BLaER1 (cell line): ENCODE results near the gene KCNIP4.

Experiments used
- H3K27ac ChIP-seq: shearing (Covaris generic); formaldehyde crosslinking; 2 replicates; pipeline ENCODE4 v1.8.1; 2022
- H3K27me3 ChIP-seq: shearing (Covaris generic); formaldehyde crosslinking; 2 replicates; pipeline ENCODE4 v1.8.1; 2022
- H3K36me3 ChIP-seq: shearing (Covaris generic); formaldehyde crosslinking; 2 replicates; pipeline ENCODE4 v1.8.1; 2022
- H3K4me1 ChIP-seq: shearing (Covaris generic); formaldehyde crosslinking; 2 replicates; pipeline ENCODE4 v1.8.1; 2022
- H3K4me2 ChIP-seq: shearing (Covaris generic); formaldehyde crosslinking; 2 replicates; pipeline ENCODE4 v1.8.1; 2022
- H3K4me3 ChIP-seq: shearing (Covaris generic); formaldehyde crosslinking; 2 replicates; pipeline ENCODE4 v1.8.1; 2022
- H3K9ac ChIP-seq: shearing (Covaris generic); formaldehyde crosslinking; 2 replicates; pipeline ENCODE4 v1.8.1; 2022
- H3K9me3 ChIP-seq: shearing (Covaris generic); formaldehyde crosslinking; 2 replicates; pipeline ENCODE4 v1.8.1; 2022
- H4K20me1 ChIP-seq: shearing (Covaris generic); formaldehyde crosslinking; 2 replicates; pipeline ENCODE4 v1.8.1; 2022
- Cebpa-rat ChIP-seq: shearing (Covaris generic); IDR thresholded peaks from 2 replicates; pipeline ENCODE4 v1.8.1; 2022

KCNIP4 gene

GRCh38 chr4:21517126-21517859, 431.3 kb downstream of the KCNIP4 start:
- Histone ChIP-seq H4K20me1 (no peaks in the 10 kb centered on the region), H3K27ac (no peak overlapping the region), H3K9me3 (no peaks in the 10 kb centered on the region), H3K4me1 (no peaks in the 10 kb centered on the region), H3K36me3 (no peaks in the 10 kb centered on the region), H3K4me2 (no peak overlapping the region), H3K9ac (no peak overlapping the region), H3K4me3 (no peak overlapping the region), H3K27me3 (no peaks in the 10 kb centered on the region)
- no peak for TF ChIP-seq Cebpa-rat

- Histone ChIP-seq H3K27me3 (no peaks in the 10 kb centered on the region), H3K27ac (no peak overlapping the region), H3K4me2 (no peak overlapping the region), H3K4me1 (no peaks in the 10 kb centered on the region), H4K20me1 (no peaks in the 10 kb centered on the region), H3K36me3 (no peaks in the 10 kb centered on the region), H3K9me3 (no peaks in the 10 kb centered on the region), H3K9ac (no peak overlapping the region), H3K4me3 (no peak overlapping the region)
- TF ChIP-seq Cebpa-rat, result no peak
Observed at GRCh38 chr4:21514022-21514694, 434.4 kb downstream of the KCNIP4 start.

GRCh38 chr4:21512353-21512752, 436.2 kb downstream of the KCNIP4 start:
- Histone ChIP-seq H3K36me3 (no peaks in the 10 kb centered on the region), H3K4me1 (no peaks in the 10 kb centered on the region), H3K27ac (no peak overlapping the region), H3K9me3 (no peaks in the 10 kb centered on the region), H3K9ac (no peak overlapping the region), H3K4me3 (no peak overlapping the region), H3K27me3 (no peaks in the 10 kb centered on the region), H4K20me1 (no peaks in the 10 kb centered on the region), H3K4me2 (no peak overlapping the region)
- no peak for TF ChIP-seq Cebpa-rat

GRCh38 chr4:21507439-21507838, 441.1 kb downstream of the KCNIP4 start:
- no peaks in the 10 kb centered on the region for H4K20me1 ChIP-seq
- H3K36me3 ChIP-seq, result no peaks in the 10 kb centered on the region
- no peak overlapping the region for H3K4me2 ChIP-seq
- H3K4me1 ChIP-seq, result no peaks in the 10 kb centered on the region
- no peak for TF ChIP-seq Cebpa-rat
- H3K9ac ChIP-seq, result no peak overlapping the region
- no peak overlapping the region for H3K4me3 ChIP-seq
- no peaks in the 10 kb centered on the region for H3K27me3 ChIP-seq
- no peak overlapping the region for H3K27ac ChIP-seq
- no peaks in the 10 kb centered on the region for H3K9me3 ChIP-seq

- Histone ChIP-seq H3K36me3 (no peaks in the 10 kb centered on the region), H3K27me3 (no peaks in the 10 kb centered on the region), H3K27ac (no peak overlapping the region), H3K9me3 (no peaks in the 10 kb centered on the region), H3K4me3 (no peak overlapping the region), H3K9ac (no peak overlapping the region), H3K4me1 (no peaks in the 10 kb centered on the region), H4K20me1 (no peaks in the 10 kb centered on the region), H3K4me2 (no peak overlapping the region)
- no peak for TF ChIP-seq Cebpa-rat
Observed at GRCh38 chr4:21490682-21491081, 457.9 kb downstream of the KCNIP4 start.

GRCh38 chr4:21476757-21477156, 471.8 kb downstream of the KCNIP4 start:
- TF ChIP-seq Cebpa-rat, result no peak
- Histone ChIP-seq H3K27ac (no peak overlapping the region), H3K36me3 (no peaks in the 10 kb centered on the region), H4K20me1 (no peaks in the 10 kb centered on the region), H3K4me1 (no peaks in the 10 kb centered on the region), H3K4me2 (no peak overlapping the region), H3K27me3 (no peaks in the 10 kb centered on the region), H3K4me3 (no peak overlapping the region), H3K9me3 (no peaks in the 10 kb centered on the region), H3K9ac (no peak overlapping the region)

- Histone ChIP-seq H3K9ac (no peak overlapping the region), H3K27me3 (no peaks in the 10 kb centered on the region), H3K9me3 (no peaks in the 10 kb centered on the region), H4K20me1 (no peaks in the 10 kb centered on the region), H3K4me3 (no peak overlapping the region), H3K4me1 (no peaks in the 10 kb centered on the region), H3K4me2 (no peak overlapping the region), H3K27ac (no peak overlapping the region), H3K36me3 (no peaks in the 10 kb centered on the region)
- TF ChIP-seq Cebpa-rat, result no peak
Observed at GRCh38 chr4:21474195-21474594, 474.4 kb downstream of the KCNIP4 start.

GRCh38 chr4:21470535-21470934, 478.0 kb downstream of the KCNIP4 start:
- no peak for TF ChIP-seq Cebpa-rat
- H3K4me2 ChIP-seq, result no peak overlapping the region
- no peak overlapping the region for H3K27ac ChIP-seq
- no peaks in the 10 kb centered on the region for H3K36me3 ChIP-seq
- no peaks in the 10 kb centered on the region for H3K27me3 ChIP-seq
- no peaks in the 10 kb centered on the region for H3K9me3 ChIP-seq
- no peak overlapping the region for H3K9ac ChIP-seq
- H3K4me1 ChIP-seq, result no peaks in the 10 kb centered on the region
- H3K4me3 ChIP-seq, result no peak overlapping the region
- no peaks in the 10 kb centered on the region for H4K20me1 ChIP-seq

- TF ChIP-seq Cebpa-rat, result no peak
- H3K4me1 ChIP-seq, result no peaks in the 10 kb centered on the region
- no peaks in the 10 kb centered on the region for H3K9me3 ChIP-seq
- no peaks in the 10 kb centered on the region for H4K20me1 ChIP-seq
- H3K4me3 ChIP-seq, result no peak overlapping the region
- H3K27me3 ChIP-seq, result no peaks in the 10 kb centered on the region
- no peak overlapping the region for H3K27ac ChIP-seq
- no peak overlapping the region for H3K4me2 ChIP-seq
- H3K9ac ChIP-seq, result no peak overlapping the region
- H3K36me3 ChIP-seq, result no peaks in the 10 kb centered on the region
Observed at GRCh38 chr4:21469438-21470300, 478.9 kb downstream of the KCNIP4 start.

GRCh38 chr4:21467551-21467950, 481.0 kb downstream of the KCNIP4 start:
- Histone ChIP-seq H3K4me1 (no peaks in the 10 kb centered on the region), H3K9me3 (no peaks in the 10 kb centered on the region), H3K27me3 (no peaks in the 10 kb centered on the region), H3K4me3 (no peak overlapping the region), H4K20me1 (no peaks in the 10 kb centered on the region), H3K4me2 (no peak overlapping the region), H3K27ac (no peak overlapping the region), H3K9ac (no peak overlapping the region), H3K36me3 (no peaks in the 10 kb centered on the region)
- no peak for TF ChIP-seq Cebpa-rat
